Frontal cortex (tissue), 4 donors: ENCODE data around the gene MMS22L. TPM values are rescaled to one million over a fixed set of nuclear protein-coding genes. Genes with fewer than 3 reads are reported as not detected.

Source experiments
- DNase-seq, 2 donors: peaks; one replicate each; pipeline ENCODE4 v3.0.0; 2012; ENCODE audit warnings: low spot score in 2 of 2
- FAIRE-seq: peaks from 2 replicates; lab custom pipeline; 2012; peaks lifted over from hg19 to GRCh38; lab: Jason Lieb, UNC
- total RNA-seq: library from RNA; depleted of rRNA; stranded (reverse); fragments of >200 nt; gene quantifications from one replicate; pipeline ENCODE4 v1.2.3, GENCODE V29; 2014
- donor health status: control.
- donor health status: control.
- donor health status: control.

The MMS22L gene
- total RNA-seq, 1 donor from 2014 or later: 9.4 TPM

DNA sequence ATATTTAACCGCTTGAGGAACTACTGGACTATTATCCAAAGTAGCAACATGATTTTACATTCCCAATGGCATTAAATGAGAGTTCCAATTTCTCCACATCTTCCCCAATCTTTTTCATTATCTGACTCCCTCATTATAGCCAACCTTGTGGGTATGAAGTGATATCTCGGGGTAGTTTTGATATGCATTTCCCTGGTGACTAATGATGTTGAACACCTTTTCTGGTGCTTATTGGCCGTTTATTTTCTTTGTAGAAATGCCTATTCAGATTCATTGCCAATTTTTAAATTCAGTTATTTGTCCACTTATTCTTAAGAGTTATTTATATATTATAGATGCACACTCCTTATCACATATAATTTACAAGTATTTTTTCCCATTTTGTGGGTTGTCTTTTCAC is 129.0 kb downstream of the MMS22L start:
- DNase-seq (no peak), FAIRE-seq (no peak)

- DNase-seq (no peak), FAIRE-seq (no peak)
Measured at GRCh38 chr6:97151601-97152000, 131.4 kb downstream of the MMS22L start.

- DNase-seq: no peak
- no peak for FAIRE-seq
Measured at GRCh38 chr6:97150932-97151331, 132.1 kb downstream of the MMS22L start.

GRCh38 chr6:97147421-97147820 is 135.6 kb downstream of the MMS22L start:
- FAIRE-seq (no peak), DNase-seq (no peak)

GRCh38 chr6:97145691-97146090 is 137.3 kb downstream of the MMS22L start:
- DNase-seq: no peak
- FAIRE-seq: no peak

DNA sequence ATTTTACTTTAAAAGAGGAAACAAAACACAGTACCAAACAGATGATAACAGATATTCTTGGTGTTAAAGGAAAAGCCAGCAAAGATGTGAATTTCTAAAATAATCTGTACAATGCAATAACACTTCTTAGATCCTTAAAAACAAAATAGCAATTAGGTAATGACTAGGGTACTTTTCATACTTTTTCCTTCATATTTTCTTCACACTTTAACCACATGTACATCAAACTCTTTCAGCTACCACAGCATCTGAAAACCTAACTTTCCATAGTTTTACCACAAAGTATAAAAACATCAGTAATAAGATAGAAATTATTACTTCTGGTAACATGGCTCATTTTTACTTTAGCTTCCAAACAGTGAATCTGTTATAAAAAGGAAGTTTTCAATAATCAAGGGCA is 141.3 kb downstream of the MMS22L start:
- no peak for FAIRE-seq
- no peak for DNase-seq

GRCh38 chr6:97138581-97138980 is 144.4 kb downstream of the MMS22L start:
- no peak for FAIRE-seq
- DNase-seq: no peak

- no peak for FAIRE-seq
Measured at GRCh38 chr6:97136626-97137358, 146.2 kb downstream of the MMS22L start.

GRCh38 chr6:97133067-97133466 is 149.9 kb downstream of the MMS22L start:
- DNase-seq (peak in 1 of 2 donors; percentile 12), FAIRE-seq (peak; percentile 58)

More at GRCh38 chr6:97136626-97137358, 146.2 kb downstream of the MMS22L start:
- DNase-seq: no peak

- no peak for DNase-seq
Measured at GRCh38 chr6:97129106-97129505, 153.9 kb downstream of the MMS22L start.

DNA sequence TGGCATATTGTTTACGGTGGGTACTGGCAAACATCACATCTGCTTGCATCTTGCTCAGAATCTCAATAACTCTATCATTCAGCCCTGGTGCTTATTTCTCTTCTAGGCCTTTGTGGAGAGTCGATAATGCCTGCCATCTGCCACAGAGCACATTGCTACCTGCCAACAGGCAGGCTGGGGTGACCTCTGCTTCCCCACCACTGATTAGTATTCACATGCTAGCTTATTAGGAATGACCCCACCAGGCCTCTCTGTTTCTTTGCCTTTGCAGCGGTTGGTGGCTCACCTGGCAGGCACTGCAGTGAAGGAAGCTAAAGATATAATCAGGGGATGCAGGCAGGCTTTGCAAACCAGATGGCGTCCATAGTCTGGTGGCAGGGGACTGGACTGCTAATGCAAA is 154.5 kb downstream of the MMS22L start:
- FAIRE-seq: no peak

More at GRCh38 chr6:97129106-97129505, 153.9 kb downstream of the MMS22L start:
- FAIRE-seq: no peak

DNA sequence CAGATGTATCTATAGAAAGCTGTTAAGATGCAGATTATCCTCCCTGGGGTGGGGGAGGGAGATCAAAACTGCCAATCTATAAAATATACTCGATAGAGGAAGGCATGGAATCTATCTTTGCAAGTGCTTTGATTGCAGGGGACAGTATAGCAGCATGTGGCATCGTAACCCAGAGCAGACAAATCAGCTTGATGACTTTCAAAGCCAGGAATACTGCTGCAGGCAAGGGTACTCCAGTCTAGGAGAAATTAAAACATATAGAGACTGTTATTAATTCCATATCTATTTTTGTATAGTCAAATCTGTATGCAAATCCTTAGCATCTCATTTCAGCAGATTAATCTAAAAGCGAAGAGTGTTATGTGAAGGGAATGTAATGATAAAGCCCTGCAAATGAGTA is 159.4 kb downstream of the MMS22L start:
- FAIRE-seq (no peak), DNase-seq (no peak)

More for the DNA sequence above, 154.5 kb downstream of the MMS22L start:
- DNase-seq: no peak

- no peak for FAIRE-seq
- no peak for DNase-seq
Measured at GRCh38 chr6:97123112-97123511, 159.9 kb downstream of the MMS22L start.

DNA sequence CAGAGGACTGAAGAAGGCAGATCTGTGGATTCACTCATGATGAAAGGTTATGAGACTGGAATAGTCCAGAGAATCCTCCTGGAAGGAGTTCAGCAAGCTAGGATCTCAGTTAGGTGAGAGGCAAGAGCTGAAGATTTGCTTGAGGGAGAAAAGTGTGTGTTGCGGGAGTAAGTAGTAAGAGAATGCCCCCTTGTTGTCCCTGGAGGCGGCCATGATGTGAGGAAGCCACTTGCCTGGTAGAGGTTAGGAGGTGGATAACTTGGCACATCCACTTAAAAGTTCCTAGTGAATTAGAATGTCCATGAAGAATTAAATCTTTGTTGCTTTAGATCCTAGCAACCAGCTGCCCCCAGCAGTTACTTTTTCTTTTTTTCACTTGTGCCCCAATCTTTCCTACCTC is 162.5 kb downstream of the MMS22L start:
- FAIRE-seq: no peak
- no peak for DNase-seq

DNA sequence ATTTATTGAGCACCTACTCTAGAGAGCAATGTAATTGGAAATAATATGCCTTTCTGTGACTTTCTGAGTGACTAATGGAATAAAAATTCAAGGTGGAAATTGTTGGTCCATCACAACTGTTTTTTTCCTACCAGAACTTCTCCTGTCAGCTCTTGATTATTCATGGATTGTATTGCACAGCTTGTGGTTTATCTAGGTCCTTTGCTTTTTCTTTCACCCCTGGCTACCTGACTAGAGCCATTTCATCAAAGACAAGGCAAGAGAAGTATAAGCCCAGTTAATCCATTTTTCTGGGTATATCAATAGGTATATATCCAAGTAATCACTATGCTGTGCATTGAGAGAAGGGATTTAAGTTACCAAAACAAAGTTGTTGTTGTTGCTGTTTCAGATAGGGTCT is 168.4 kb downstream of the MMS22L start:
- FAIRE-seq (no peak), DNase-seq (no peak)

DNA sequence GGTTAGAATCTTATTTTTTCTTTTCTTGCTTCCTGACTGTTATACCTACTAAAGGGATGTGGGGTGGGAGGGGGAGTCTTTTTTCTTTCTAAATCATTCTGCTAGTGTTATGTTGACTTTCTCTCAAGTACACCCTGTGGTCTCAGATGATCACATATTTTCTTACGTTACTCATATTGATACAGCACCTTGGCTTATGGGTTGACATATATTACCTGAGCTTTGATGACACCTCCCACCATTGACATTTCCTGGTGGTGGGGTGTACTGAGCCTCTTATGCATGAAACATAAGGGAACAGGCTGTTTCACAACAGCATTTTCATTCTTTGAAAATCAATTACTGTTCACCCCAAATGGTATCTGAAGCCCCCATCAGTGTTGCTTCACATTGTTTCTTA is 169.8 kb downstream of the MMS22L start:
- DNase-seq: no peak
- no peak for FAIRE-seq

DNA sequence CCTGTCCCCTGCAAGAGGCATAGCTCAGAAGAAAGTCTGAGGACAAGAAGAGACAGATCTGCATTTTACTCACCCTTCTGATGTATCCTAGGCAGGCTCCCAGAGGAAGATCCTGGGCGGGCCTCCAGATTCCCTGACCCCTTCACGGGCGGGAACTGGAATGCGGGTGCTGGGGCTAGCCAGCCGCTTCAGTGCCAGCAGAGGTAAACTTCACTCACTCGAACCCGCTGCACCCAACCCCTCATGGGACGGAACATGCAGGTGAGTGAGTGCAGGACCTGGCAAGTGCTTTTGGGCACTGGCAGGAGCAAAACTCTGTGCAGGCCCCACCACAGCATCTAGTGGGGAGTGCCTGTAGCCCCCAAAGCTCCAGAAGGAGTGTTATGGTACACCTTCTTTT is 171.8 kb downstream of the MMS22L start:
- DNase-seq (no peak), FAIRE-seq (no peak)

GRCh38 chr6:97110626-97111025 is 172.4 kb downstream of the MMS22L start:
- DNase-seq: no peak
- no peak for FAIRE-seq

DNA sequence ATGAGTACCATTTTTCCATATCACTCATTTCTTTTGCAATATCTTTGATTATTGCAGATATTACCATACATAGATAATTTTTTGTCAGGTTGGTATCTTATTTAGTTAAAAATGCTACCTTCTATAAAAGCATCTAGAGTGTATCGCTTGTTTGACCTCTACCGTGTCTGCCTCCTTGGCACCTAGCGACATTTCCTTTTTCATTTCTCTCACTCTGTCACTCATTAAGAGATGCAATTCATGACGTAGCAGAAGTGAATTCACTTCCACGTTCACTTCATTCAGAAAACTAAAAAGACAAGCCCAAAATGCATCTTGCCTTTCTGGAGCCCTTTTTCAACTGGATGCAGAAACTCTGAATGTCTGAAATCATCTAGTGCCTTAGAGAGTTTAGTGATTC is 172.9 kb downstream of the MMS22L start:
- DNase-seq: no peak

DNA sequence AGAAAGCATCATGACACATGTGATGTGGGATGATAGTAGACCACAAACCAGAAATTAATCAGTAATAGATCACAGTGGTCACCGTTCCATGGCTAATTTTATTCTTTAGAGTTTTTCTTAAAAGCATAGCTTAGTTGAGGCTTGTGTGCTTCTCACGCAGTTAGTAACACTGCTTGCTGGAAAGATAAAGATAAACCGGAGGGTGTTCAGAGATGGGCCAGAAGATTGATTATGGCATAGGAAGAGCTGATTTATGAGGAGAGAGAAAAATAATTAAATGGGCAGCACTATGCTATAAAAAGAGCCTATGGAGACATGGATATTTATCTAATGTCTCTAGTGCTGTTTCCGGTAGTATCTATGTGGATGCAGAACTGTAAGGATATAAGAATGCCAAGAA is 173.6 kb downstream of the MMS22L start:
- no peak for FAIRE-seq
- no peak for DNase-seq

More for the DNA sequence above, 172.9 kb downstream of the MMS22L start:
- no peak for FAIRE-seq

- DNase-seq (no peak), FAIRE-seq (no peak)
Measured at GRCh38 chr6:97102145-97102790, 180.7 kb downstream of the MMS22L start.

- DNase-seq (no peak), FAIRE-seq (no peak)
Measured at GRCh38 chr6:97100696-97101095, 182.3 kb downstream of the MMS22L start.
